HG03045 (cell line): ENCODE results near the gene CEPT1.

Experiments
- ATAC-seq: cut with Tn5 transposase; IDR thresholded peaks from one replicate; pipeline ENCODE4 v1.9.1; 2021; ENCODE audit warnings: mild to moderate bottlenecking, moderate library complexity; ENCODE audit not compliant: unreplicated experiment

CEPT1 gene

GRCh38 chr1:111225091-111225490, 85.1 kb downstream of the CEPT1 start:
- no peak for ATAC-seq

DNA sequence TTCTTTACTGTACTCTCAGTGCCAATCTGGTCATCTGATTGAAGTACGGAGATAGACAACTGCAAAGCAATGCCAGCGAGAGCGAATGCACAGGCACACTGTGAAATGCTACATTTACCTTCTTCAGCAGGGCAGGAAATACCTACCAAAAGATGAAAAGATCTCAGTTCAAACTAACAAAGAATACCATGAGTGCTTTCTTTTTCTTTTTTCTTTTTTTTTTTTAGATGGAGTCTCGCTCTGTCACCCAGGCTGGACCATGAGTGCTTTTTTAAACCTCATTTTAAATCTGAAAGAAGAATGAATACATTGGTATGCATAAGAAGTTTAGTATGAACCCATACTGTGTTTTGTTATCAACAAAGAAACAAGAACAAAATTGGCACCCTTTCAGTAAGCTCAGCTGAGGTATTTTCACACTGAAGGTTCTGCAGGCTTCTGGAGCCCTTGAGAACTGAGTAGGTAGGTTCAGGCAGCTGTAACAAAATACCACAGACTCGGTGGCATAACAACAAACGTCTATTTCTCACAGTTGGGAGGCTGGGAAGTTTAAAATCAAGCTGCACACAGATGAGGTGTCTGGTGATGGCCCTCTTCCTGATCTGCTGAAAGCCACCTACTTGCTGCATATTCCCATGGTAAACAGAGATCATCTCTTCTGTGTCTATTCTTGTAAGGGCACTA, 85.8 kb downstream of the CEPT1 start:
- no peak for ATAC-seq

DNA sequence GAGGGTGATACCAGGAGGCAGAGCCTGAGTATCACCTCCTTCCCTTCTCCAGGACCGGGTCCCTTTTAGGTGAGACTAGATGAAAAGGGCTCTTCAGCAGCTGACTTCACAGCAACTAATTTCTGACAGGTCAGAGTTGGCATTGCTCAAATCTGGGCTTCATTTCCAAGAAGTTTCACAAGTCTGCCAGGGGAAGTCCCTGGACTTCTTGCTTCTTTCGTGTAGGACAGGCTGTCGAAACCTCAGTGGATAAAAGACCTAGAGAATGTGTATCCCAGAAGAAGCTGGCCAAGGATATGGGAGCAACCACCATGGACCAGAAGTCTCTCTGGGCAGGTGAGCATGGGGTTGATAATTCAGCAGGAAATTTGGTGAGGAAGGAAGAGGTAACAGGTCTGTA, 87.4 kb downstream of the CEPT1 start, which contains the start of gene CHI3L2:
Gene CHI3L2 (plus strand): TSS at position 280 of the 400 bp plus-strand sequence. CDS start 17 bp downstream, at position 297.
- ATAC-seq, result no peak

DNA sequence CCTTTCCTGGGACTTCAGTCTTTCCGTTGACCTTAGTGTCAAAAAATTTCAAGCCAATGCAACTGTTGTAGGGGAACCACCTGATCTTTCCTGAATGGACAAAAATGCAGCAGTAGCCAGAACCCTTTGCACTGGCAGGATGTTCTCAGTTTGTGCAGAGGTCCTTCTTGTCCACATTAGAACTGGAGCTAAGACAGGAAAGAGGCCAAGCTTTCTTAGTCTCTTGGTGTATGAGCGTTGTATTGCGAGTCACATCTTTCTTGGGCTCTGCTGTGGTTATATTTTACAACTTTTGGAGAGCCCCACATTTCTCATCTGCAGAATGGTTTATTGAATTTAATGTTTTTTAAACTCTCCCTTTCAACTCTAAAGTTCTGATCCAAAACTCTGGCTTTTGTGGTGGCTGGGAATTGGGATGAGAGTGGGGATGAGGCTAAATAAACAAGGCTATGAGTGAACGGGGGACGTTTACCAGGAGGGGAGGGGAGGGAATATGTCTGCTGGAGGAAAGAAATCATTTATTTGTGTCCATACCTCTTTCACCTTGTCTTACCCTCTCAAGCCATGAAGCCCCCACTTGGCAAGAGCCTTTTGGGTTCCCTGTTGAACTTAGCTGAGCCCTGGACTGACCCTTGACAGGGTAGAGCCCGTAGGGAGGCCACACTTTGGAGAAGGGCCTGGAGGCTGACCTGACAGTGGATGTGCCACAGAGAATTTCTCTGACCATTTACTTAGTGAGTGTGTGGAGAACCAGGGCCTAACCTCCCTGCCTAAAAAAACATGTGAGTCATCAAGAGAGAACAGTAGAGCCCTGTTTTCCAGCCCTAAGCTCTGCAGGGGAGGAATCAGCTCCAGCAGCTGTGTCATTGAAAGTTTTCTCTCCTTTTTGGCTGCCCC, 88.1 kb downstream of the CEPT1 start:
- no peak for ATAC-seq

- ATAC-seq, result no peak
These were observed 88.7 kb downstream of the CEPT1 start for GRCh38 chr1:111228748-111229126.

GRCh38 chr1:111232134-111232533, 92.1 kb downstream of the CEPT1 start:
- no peak for ATAC-seq

- ATAC-seq, result no peak
These were observed 94.2 kb downstream of the CEPT1 start for GRCh38 chr1:111234258-111234657.
